OCI-LY7 (cell line): ENCODE data around the gene CUX1.

Source experiments
- EZH2phosphoT487 ChIP-seq: fragments of 200-600 bp; sonication (generic); IDR thresholded peaks from 2 replicates; pipeline ENCODE4 v1.6.1; 2018; ENCODE audit warnings: low read depth, borderline replicate concordance, mild to moderate bottlenecking, mixed run types, antibody characterized with exemption, low read length, moderate library complexity, mixed read lengths
- TF ChIP-seq, protein P1 (sequence below): fragments of 200-600 bp; sonication (generic); conservative IDR thresholded peaks from 2 replicates; pipeline ENCODE4 v1.5.1; 2014; ENCODE audit warnings: mild to moderate bottlenecking, antibody characterized with exemption, low read length, moderate library complexity, mixed read lengths

DNA sequence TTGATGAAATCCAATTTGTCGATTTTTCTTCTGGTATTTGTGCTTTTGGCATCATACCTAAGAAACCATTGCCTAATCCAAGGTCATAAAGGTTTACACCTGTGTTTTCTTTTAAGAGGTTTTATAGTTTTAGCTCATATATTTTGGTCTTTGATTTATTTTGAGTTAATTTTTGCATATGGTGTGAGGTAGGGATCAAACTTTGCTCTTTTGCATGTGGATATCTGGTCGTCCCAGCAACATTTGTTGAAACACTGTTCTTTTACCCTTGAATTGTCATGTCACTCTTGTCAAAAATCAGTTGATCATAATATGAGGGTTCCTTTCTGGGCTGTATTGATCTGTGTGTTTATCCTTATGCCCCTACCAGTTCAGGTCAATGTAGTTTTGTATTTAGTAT, 236.7 kb downstream of the CUX1 start:
- TF ChIP-seq, protein P1, sequence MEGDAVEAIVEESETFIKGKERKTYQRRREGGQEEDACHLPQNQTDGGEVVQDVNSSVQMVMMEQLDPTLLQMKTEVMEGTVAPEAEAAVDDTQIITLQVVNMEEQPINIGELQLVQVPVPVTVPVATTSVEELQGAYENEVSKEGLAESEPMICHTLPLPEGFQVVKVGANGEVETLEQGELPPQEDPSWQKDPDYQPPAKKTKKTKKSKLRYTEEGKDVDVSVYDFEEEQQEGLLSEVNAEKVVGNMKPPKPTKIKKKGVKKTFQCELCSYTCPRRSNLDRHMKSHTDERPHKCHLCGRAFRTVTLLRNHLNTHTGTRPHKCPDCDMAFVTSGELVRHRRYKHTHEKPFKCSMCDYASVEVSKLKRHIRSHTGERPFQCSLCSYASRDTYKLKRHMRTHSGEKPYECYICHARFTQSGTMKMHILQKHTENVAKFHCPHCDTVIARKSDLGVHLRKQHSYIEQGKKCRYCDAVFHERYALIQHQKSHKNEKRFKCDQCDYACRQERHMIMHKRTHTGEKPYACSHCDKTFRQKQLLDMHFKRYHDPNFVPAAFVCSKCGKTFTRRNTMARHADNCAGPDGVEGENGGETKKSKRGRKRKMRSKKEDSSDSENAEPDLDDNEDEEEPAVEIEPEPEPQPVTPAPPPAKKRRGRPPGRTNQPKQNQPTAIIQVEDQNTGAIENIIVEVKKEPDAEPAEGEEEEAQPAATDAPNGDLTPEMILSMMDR, result no peak
- TF ChIP-seq EZH2phosphoT487, result no peak
